IMR-90 (cell line): ENCODE data around the gene ALK. TPM values are rescaled to one million over a fixed set of nuclear protein-coding genes. Genes with fewer than 3 reads are reported as not detected.

ENCODE experiments used
- ATAC-seq: fragments of 200-7000 bp; cut with Tn5 transposase; 2 replicates; pipeline ENCODE4 v1.9.1; 2020; ENCODE audit warnings: low read depth, mild to moderate bottlenecking, moderate library complexity
- BruUV-seq: library from RNA; stranded (reverse); fragments of 400-500 nt; replicated peaks from 2 replicates; lab custom pipeline; 2021; lab: Mats Ljungman, UMichigan
- CTCF ChIA-PET: fragments of 300-600 bp; formaldehyde crosslinking; extraction: SDS; loops from one replicate; lab custom pipeline; 2021; ENCODE audit warnings: antibody characterized with exemption; lab: Yijun Ruan, JAX
- POLR2A ChIA-PET: fragments of 300-600 bp; sonication (Branson Sonifier 250); formaldehyde crosslinking; loops from one replicate; lab custom pipeline; 2022; ENCODE audit warnings: antibody characterized with exemption; ENCODE audit not compliant: unreplicated experiment; lab: Charles Lee
- DNase-seq: peaks from one replicate; pipeline ENCODE4 v3.0.0; 2013
- H2AFZ ChIP-seq: replicated peaks from 2 replicates; pipeline ENCODE3; 2013; ENCODE audit warnings: low read length, mild to moderate bottlenecking; ENCODE audit not compliant: poor library complexity
- H2AK5ac ChIP-seq: 2 replicates; pipeline ENCODE4 v1.6.1; 2013; ENCODE audit warnings: low read depth, low read length, inconsistent platforms
- H2AK9ac ChIP-seq: replicated peaks from 2 replicates; pipeline ENCODE3; 2013; ENCODE audit warnings: mild to moderate bottlenecking, low read depth, low read length, moderate library complexity; ENCODE audit not compliant: poor library complexity
- H2BK120ac ChIP-seq: 2 replicates; pipeline ENCODE4 v1.6.1; 2013; ENCODE audit warnings: low read depth, low read length, inconsistent platforms
- H2BK15ac ChIP-seq: 3 replicates; pipeline ENCODE4 v1.6.1; 2013; ENCODE audit warnings: low read depth, low read length, inconsistent platforms
- H2BK20ac ChIP-seq: 2 replicates; pipeline ENCODE4 v1.6.1; 2013; ENCODE audit warnings: low read depth, mild to moderate bottlenecking, inconsistent platforms, low read length, moderate library complexity
- H2BK5ac ChIP-seq: 2 replicates; pipeline ENCODE4 v1.6.1; 2013; ENCODE audit warnings: mild to moderate bottlenecking, low read depth, low read length, inconsistent platforms; ENCODE audit not compliant: poor library complexity, severe bottlenecking
- H3K14ac ChIP-seq: replicated peaks from 2 replicates; pipeline ENCODE4 v1.6.1; 2013; ENCODE audit warnings: low read depth, low read length, inconsistent platforms
- H3K18ac ChIP-seq: 2 replicates; pipeline ENCODE4 v1.6.1; 2013; ENCODE audit warnings: low read depth, low read length, control low read depth
- H3K23ac ChIP-seq: 2 replicates; pipeline ENCODE4 v1.6.1; 2013; ENCODE audit warnings: low read depth, low read length, inconsistent platforms
- H3K27ac ChIP-seq: 2 replicates; pipeline ENCODE4 v1.5.1; 2013; ENCODE audit warnings: mild to moderate bottlenecking, control low read depth, low read length; ENCODE audit not compliant: insufficient read depth
- H3K27me3 ChIP-seq: 2 replicates; pipeline ENCODE4 v1.6.1; 2013; ENCODE audit warnings: low read length; ENCODE audit not compliant: control insufficient read depth, insufficient read depth
- H3K36me3 ChIP-seq: 2 replicates; pipeline ENCODE4 v1.6.1; 2013; ENCODE audit warnings: low read length, mixed read lengths; ENCODE audit not compliant: control insufficient read depth, insufficient read depth
- H3K4ac ChIP-seq: 2 replicates; pipeline ENCODE4 v1.6.1; 2013; ENCODE audit warnings: low read depth, low read length, inconsistent platforms
- H3K4me1 ChIP-seq: 2 replicates; pipeline ENCODE4 v1.6.1; 2013; ENCODE audit warnings: low read length, mixed read lengths; ENCODE audit not compliant: control insufficient read depth, insufficient read depth
- H3K4me2 ChIP-seq: 2 replicates; pipeline ENCODE4 v1.6.1; 2013; ENCODE audit warnings: low read depth, mild to moderate bottlenecking, control low read depth, low read length, moderate library complexity
- H3K4me3 ChIP-seq: 2 replicates; pipeline ENCODE4 v1.5.1; 2013; ENCODE audit warnings: low read depth, mild to moderate bottlenecking, control low read depth, low read length, moderate library complexity; ENCODE audit not compliant: insufficient read depth
- H3K56ac ChIP-seq: 2 replicates; pipeline ENCODE4 v1.6.1; 2013; ENCODE audit warnings: low read length, inconsistent platforms; ENCODE audit not compliant: insufficient read depth; ENCODE audit errors: extremely low read depth
- H3K79me1 ChIP-seq, 2 experiments: 2 replicates each; pipeline ENCODE4 v1.6.1; 2013; ENCODE audit warnings: low read length in 2 of 2, inconsistent platforms in 1 of 2, low read depth in 1 of 2
- H3K9ac ChIP-seq: 2 replicates; pipeline ENCODE4 v1.6.1; 2013; ENCODE audit warnings: low read depth, low read length, control low read depth
- H3K9me1 ChIP-seq: 2 replicates; pipeline ENCODE4 v1.6.1; 2013; ENCODE audit warnings: low read length, inconsistent platforms; ENCODE audit not compliant: insufficient read depth
- H3K9me3 ChIP-seq: 2 replicates; pipeline ENCODE4 v1.6.1; 2013; ENCODE audit warnings: low read length; ENCODE audit not compliant: control insufficient read depth, insufficient read depth
- H4K20me1 ChIP-seq: 2 replicates; pipeline ENCODE4 v1.6.1; 2013; ENCODE audit warnings: low read length, inconsistent platforms; ENCODE audit not compliant: insufficient read depth
- H4K5ac ChIP-seq: 2 replicates; pipeline ENCODE4 v1.6.1; 2013; ENCODE audit warnings: mild to moderate bottlenecking, low read depth, low read length, control low read depth
- H4K8ac ChIP-seq, 2 experiments: 2 replicates each; pipeline ENCODE4 v1.6.1; 2013; ENCODE audit warnings: low read depth in 2 of 2, low read length in 2 of 2, control low read depth in 1 of 2, inconsistent platforms in 1 of 2
- H4K91ac ChIP-seq: 2 replicates; pipeline ENCODE4 v1.6.1; 2013; ENCODE audit warnings: low read depth, low read length, inconsistent platforms; ENCODE audit not compliant: insufficient read depth
- ELK1 ChIP-seq: fragments of 150-350 bp; IDR thresholded peaks from 2 replicates; pipeline ENCODE4 v1.6.1; 2016; ENCODE audit warnings: low read depth, mild to moderate bottlenecking, low read length, moderate library complexity, borderline replicate concordance
- FOS ChIP-seq: fragments of 150-350 bp; IDR thresholded peaks from 2 replicates; pipeline ENCODE4 v1.6.1; 2016; ENCODE audit warnings: low read depth, low read length
- MAFK ChIP-seq: IDR thresholded peaks from 2 replicates; pipeline ENCODE4 v1.6.1; 2012; ENCODE audit warnings: low read depth, low read length, improper control_type of control experiment
- SMC3 ChIP-seq: fragments of 150-350 bp; IDR thresholded peaks from 2 replicates; pipeline ENCODE4 v1.6.1; 2016; ENCODE audit warnings: low read depth, mild to moderate bottlenecking, antibody characterized with exemption, low read length, moderate library complexity
- USF2 ChIP-seq: fragments of 150-350 bp; IDR thresholded peaks from 2 replicates; pipeline ENCODE4 v1.6.1; 2017; ENCODE audit warnings: mild to moderate bottlenecking, antibody characterized with exemption, low read length, low read depth
- WGBS, 2 experiments: methylation state at CpG; one replicate each; pipeline versions ENCODE4 v1.1.5 to v1.1.7; 2013; ENCODE audit warnings: missing lambda C conversion rate in 2 of 2; ENCODE audit not compliant: insufficient read length in 1 of 2; ENCODE audit errors: extremely low coverage in 2 of 2; 5-methylcytosine and 5-hydroxymethylcytosine counted together
- dilution Hi-C: fragments of 300-500 bp; cut with HindIII; formaldehyde crosslinking; loops from one replicate; pipeline ENCODE4 v1.14.3; 2018; ENCODE audit warnings: low sequenced_read_pairs; ENCODE audit not compliant: unreplicated experiment
- in situ Hi-C: fragments of 300-500 bp; cut with MboI; formaldehyde crosslinking; loops from 3 replicates; pipeline ENCODE4 v1.14.3; 2019; ENCODE audit warnings: low sequenced_read_pairs, inconsistent platforms, mixed read lengths
- intact Hi-C: fragments of 100-400 bp; cut with micrococcal nuclease; formaldehyde crosslinking; loops from 2 replicates; pipeline ENCODE4 v1.10.0; 2022
- polyA plus RNA-seq, 3 experiments: library from polyadenylated mRNA; depleted of rRNA; stranded (reverse); fragments of >200 nt; gene quantifications; 2 replicates each; pipeline ENCODE4 v1.2.3, GENCODE V29; 2012; ENCODE audit warnings: low replicate concordance in 1 of 3
- total RNA-seq: library from RNA; depleted of rRNA; stranded (reverse); fragments of >200 nt; gene quantifications from 2 replicates; pipeline ENCODE4 v1.2.3, GENCODE V29; 2012

Gene ALK
- total and polyA plus RNA-seq, 2 of the 4 experiments (the other 2 are of a cell fraction), result not detected

GRCh38 chr2:29807082-29807481 lies 114.3 kb downstream of the ALK start:
- intact Hi-C loops, result no loop called here

More at GRCh38 chr2:29807082-29807481, 114.3 kb downstream of the ALK start:
- Histone ChIP-seq H3K27me3 (peaks cover under 1% of the 10 kb centered on the region; the same call in 1 of the 2 replicates), H3K4me1 (no peaks in the 10 kb centered on the region), H3K4me2 (no peak overlapping the region), H3K27ac (no peak overlapping the region), H3K23ac (no peak overlapping the region), H2BK15ac (no peak overlapping the region), H3K79me1 (no peaks in the 10 kb centered on the region), H3K4me3 (no peak overlapping the region), H2BK120ac (no peak overlapping the region), H4K91ac (no peak overlapping the region), H3K4ac (no peak overlapping the region), H3K56ac (no peak overlapping the region), H4K20me1 (no peaks in the 10 kb centered on the region), H4K8ac (no peak overlapping the region), H4K5ac (no peak overlapping the region), H3K14ac (no peak overlapping the region), H3K9ac (no peak overlapping the region), H2BK20ac (no peak overlapping the region), H3K9me1 (no peaks in the 10 kb centered on the region), H2AK9ac (no peak overlapping the region), H2AK5ac (no peak overlapping the region), H2AFZ (no peak overlapping the region), H3K9me3 (no peaks in the 10 kb centered on the region), H2BK5ac (no peak overlapping the region), H3K36me3 (no peaks in the 10 kb centered on the region), H3K18ac (no peak overlapping the region)
- in situ Hi-C loops (no loop called here), dilution Hi-C loops (no loop called here)
- BruUV-seq, result no TSS peak
- no peak for ATAC-seq
- ChIA-PET CTCF (no interaction called here), POLR2A (no interaction called here)
- TF ChIP-seq ELK1 (no peak), SMC3 (no peak), USF2 (no peak), FOS (no peak), MAFK (no peak)
- WGBS, 2 experiments, result no CpG with 5 or more reads among the region's 4 CpGs
- no peak for DNase-seq
